ENCODE data around the gene EFNA5. TPM values are rescaled to one million over a fixed set of nuclear protein-coding genes. Genes with fewer than 3 reads are reported as not detected.

Gene EFNA5
- polyA plus RNA-seq, 1 donor (not counting 4 experiments of a cell fraction or from before 2014, with no cell fraction given): 4.8 TPM

- Histone ChIP-seq H4K20me1 (ENCODE audit: control insufficient read depth, extremely low read depth, insufficient read depth, low read length) (no peaks in the 10 kb centered on the region), H3K9ac (ENCODE audit: control insufficient read depth, extremely low read depth, insufficient read depth, low read length) (no peak overlapping the region), H2AFZ (ENCODE audit: control insufficient read depth, low read length) (no peak overlapping the region), H3K4me1 (ENCODE audit: control insufficient read depth, extremely low read depth, insufficient read depth, low read length) (peaks cover 7% of the 10 kb centered on the region), H3K4me3 (ENCODE audit: control insufficient read depth in 2 of 3, extremely low read depth in 1 of 3, insufficient read depth in 2 of 3, low read depth in 1 of 3, low read length in 3 of 3) (no peak overlapping the region), H3K4me2 (ENCODE audit: control insufficient read depth, extremely low read depth, insufficient read depth, low read depth, low read length) (peak overlapping the region; percentile 65), H3K27ac (ENCODE audit: control insufficient read depth, insufficient read depth, low read length) (peak overlapping the region; percentile 24), H3K79me2 (ENCODE audit: control insufficient read depth, insufficient read depth, low read length) (peaks cover 37% of the 10 kb centered on the region), H3K9me3 (ENCODE audit: control insufficient read depth, low read depth, low read length) (no peaks in the 10 kb centered on the region), H3K9me1 (ENCODE audit: control insufficient read depth, extremely low read depth, insufficient read depth, low read length) (no peaks in the 10 kb centered on the region), H3K36me3 (ENCODE audit: control insufficient read depth in 2 of 2, extremely low read depth in 1 of 2, insufficient read depth in 2 of 2, low read length in 2 of 2) (no peaks in the 10 kb centered on the region), H3K27me3 (ENCODE audit: control insufficient read depth, extremely low read depth, insufficient read depth, low read length) (no peaks in the 10 kb centered on the region)
- peak; percentile 13 for FAIRE-seq
- no peak for DNase-seq (ENCODE audit: low read depth, low spot score)
- TF ChIP-seq EZH2 (IDR thresholded peaks at IDR 0.05; ENCODE audit: low read length): no peak
- TF ChIP-seq CTCF (optimal IDR thresholded peaks at IDR 0.05 in 1 of 3, IDR thresholded peaks at IDR 0.05 in 1 of 3, conservative IDR thresholded peaks at IDR 0.05 in 1 of 3; ENCODE audit: extremely low read depth in 1 of 3, insufficient read depth in 2 of 3, low read length in 3 of 3): no peak
- dilution Hi-C loops (cut with MboI; ENCODE audit: extremely low pct_ligation_motif_present, low sequenced_read_pairs): no loop called here
These were observed 24.3 kb downstream of the EFNA5 start for GRCh38 chr5:107646418-107646817.

GRCh38 chr5:107640568-107640967, 30.2 kb downstream of the EFNA5 start:
- Histone ChIP-seq H3K4me2 (ENCODE audit: control insufficient read depth, extremely low read depth, insufficient read depth, low read depth, low read length) (no peak overlapping the region), H3K4me3 (ENCODE audit: control insufficient read depth in 2 of 3, extremely low read depth in 1 of 3, insufficient read depth in 2 of 3, low read depth in 1 of 3, low read length in 3 of 3) (no peak overlapping the region), H3K9me3 (ENCODE audit: control insufficient read depth, low read depth, low read length) (no peaks in the 10 kb centered on the region), H3K27me3 (ENCODE audit: control insufficient read depth, extremely low read depth, insufficient read depth, low read length) (no peaks in the 10 kb centered on the region), H3K36me3 (ENCODE audit: control insufficient read depth in 2 of 2, extremely low read depth in 1 of 2, insufficient read depth in 2 of 2, low read length in 2 of 2) (no peaks in the 10 kb centered on the region), H3K9ac (ENCODE audit: control insufficient read depth, extremely low read depth, insufficient read depth, low read length) (no peak overlapping the region), H3K27ac (ENCODE audit: control insufficient read depth, insufficient read depth, low read length) (no peak overlapping the region), H4K20me1 (ENCODE audit: control insufficient read depth, extremely low read depth, insufficient read depth, low read length) (no peaks in the 10 kb centered on the region), H2AFZ (ENCODE audit: control insufficient read depth, low read length) (no peak overlapping the region), H3K9me1 (ENCODE audit: control insufficient read depth, extremely low read depth, insufficient read depth, low read length) (no peaks in the 10 kb centered on the region), H3K79me2 (ENCODE audit: control insufficient read depth, insufficient read depth, low read length) (peaks cover 23% of the 10 kb centered on the region), H3K4me1 (ENCODE audit: control insufficient read depth, extremely low read depth, insufficient read depth, low read length) (no peaks in the 10 kb centered on the region)
- TF ChIP-seq EZH2 (IDR thresholded peaks at IDR 0.05; ENCODE audit: low read length): no peak
- TF ChIP-seq CTCF (optimal IDR thresholded peaks at IDR 0.05 in 1 of 3, IDR thresholded peaks at IDR 0.05 in 1 of 3, conservative IDR thresholded peaks at IDR 0.05 in 1 of 3; ENCODE audit: extremely low read depth in 1 of 3, insufficient read depth in 2 of 3, low read length in 3 of 3): no peak
- dilution Hi-C loops (cut with MboI; ENCODE audit: extremely low pct_ligation_motif_present, low sequenced_read_pairs): no loop called here
- FAIRE-seq: no peak
- DNase-seq (ENCODE audit: low read depth, low spot score): no peak

Measured in keratinocyte (primary cell).